NCI-H1048 (cell line): ENCODE data around the gene VAV1.

Source experiments
- DNase-seq: peaks from one replicate; lab custom pipeline; 2025; lab: John Stamatoyannopoulos, UW

VAV1 gene, protein sequence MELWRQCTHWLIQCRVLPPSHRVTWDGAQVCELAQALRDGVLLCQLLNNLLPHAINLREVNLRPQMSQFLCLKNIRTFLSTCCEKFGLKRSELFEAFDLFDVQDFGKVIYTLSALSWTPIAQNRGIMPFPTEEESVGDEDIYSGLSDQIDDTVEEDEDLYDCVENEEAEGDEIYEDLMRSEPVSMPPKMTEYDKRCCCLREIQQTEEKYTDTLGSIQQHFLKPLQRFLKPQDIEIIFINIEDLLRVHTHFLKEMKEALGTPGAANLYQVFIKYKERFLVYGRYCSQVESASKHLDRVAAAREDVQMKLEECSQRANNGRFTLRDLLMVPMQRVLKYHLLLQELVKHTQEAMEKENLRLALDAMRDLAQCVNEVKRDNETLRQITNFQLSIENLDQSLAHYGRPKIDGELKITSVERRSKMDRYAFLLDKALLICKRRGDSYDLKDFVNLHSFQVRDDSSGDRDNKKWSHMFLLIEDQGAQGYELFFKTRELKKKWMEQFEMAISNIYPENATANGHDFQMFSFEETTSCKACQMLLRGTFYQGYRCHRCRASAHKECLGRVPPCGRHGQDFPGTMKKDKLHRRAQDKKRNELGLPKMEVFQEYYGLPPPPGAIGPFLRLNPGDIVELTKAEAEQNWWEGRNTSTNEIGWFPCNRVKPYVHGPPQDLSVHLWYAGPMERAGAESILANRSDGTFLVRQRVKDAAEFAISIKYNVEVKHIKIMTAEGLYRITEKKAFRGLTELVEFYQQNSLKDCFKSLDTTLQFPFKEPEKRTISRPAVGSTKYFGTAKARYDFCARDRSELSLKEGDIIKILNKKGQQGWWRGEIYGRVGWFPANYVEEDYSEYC

DNA sequence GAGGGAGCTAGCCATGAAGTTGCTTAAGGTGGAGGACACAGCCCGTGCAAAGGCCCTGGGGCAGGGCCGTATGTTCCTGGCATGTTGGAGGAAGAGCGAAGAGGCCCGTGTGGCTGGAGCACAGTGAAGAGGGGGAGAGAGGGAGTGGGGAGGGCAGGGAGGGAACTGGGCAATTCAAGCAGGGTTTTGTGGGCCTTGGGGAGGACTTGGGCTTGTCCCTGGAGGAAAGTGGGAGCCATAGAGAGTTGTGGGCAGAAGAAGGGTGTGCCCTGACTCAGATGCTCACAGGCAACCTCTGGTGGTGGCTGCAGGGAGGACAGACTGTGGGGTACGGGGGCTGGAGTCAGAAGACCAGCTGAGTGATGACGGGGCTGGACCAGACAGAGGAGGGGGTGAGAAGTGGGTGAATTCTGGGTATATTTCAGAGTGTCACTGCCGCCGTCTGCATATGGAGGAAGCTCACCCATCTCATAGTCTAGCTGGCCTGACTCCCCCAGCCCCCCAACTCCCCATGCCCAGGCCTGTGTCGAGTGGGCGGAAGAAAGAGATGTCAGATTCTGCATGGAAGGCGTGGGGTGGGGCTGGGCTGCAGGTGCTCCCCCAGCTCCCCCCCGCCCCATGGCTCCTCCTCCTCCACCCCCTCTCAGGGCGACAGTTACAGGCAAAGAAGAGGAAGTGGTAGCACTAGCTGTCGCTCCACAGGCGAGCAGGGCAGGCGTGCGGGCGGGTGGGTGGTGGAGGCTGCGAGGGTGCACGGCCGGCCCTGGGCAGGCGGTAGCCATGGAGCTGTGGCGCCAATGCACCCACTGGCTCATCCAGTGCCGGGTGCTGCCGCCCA is at the start of gene VAV1:
VAV1 (plus strand) TSS at position 681 of the 838 bp plus-strand sequence; CDS start at position 781, 100 bp downstream.
- DNase-seq: no peak

DNA sequence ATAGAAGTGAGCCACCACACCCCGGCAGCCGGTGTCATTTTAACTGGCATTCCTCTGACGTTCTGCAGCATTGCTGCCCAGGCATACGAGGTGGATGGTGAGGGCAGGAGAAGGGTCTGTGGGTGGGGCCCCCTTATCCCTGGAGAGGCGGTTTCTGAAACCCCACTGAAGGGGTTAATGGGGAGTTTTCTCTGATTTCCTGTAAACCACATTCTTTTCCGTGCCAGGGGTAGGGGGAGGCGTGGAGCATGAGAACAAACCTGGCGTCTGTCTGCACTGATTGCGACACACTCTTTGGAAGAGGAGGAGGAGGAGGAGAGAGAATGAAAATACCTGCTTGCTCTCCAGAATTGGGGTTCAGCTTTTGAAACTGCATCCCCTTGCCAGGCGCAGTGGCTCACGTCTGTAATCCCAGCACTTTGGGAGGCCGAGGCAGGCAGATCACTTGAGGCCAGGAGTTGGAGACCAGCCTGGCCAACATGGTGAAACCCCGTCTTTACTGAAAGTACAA is 49.3 kb upstream of the VAV1 start:
- no peak for DNase-seq

DNA sequence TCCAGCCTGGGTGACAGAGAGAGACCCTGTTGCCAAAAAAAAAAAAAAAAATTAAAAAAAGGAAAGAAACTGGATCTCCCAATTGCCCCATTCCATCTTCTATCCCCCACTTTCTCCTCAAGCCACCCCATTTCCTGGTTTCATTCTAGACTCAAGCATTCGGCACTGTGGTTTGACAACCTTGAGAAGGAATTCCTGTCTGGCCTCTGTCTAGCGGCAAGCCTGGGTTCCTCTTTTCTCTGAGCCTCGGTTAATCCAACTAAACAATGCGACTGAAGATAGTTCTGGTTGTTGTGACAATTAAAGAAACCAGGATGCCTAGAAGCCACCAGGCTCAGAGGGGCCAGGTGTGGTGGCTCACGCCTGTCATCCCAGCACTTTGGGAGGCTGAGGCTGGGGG is 48.8 kb upstream of the VAV1 start:
- no peak for DNase-seq

DNA sequence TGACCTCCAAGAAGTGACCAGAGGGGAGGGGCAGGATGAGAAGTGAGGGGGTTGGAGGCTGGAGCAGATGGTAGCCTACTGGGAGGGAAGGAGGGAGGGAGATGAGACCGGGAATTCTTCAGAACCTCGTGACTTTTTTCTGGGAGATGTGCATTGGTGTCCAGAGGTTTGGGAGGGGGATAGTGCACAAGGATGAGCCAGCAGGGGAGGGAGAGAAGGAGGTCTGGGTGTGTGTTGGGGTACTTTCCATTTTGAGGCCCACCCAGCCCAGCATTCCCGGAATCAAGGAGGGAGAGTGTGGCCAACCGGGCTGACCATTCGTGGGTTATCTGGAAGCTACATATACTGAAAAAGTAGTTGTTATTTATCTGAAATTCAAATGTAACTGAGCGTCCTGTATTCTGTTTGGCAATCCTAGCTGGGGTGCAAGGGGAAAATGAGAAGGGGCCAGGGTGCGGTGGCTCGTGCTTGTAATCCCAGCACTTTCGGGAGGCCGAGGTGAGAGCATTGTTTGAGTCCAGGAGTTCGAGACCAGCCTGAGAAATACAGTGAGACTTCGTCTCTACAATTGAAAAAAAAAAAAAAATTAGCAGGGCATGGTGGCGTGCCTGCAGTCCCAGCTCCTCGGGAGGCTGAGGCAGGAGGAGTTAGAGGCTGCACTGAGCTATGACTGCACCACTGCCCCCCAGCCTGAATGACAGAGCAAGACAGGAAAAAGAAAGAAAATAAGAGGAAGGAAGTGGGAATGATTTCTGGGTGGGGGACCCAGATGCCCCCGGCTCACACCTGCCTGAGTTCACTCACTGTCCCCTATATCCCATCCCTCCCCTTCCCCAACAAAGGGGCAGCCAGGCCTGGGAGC is 47.6 kb upstream of the VAV1 start:
- no peak for DNase-seq

DNA sequence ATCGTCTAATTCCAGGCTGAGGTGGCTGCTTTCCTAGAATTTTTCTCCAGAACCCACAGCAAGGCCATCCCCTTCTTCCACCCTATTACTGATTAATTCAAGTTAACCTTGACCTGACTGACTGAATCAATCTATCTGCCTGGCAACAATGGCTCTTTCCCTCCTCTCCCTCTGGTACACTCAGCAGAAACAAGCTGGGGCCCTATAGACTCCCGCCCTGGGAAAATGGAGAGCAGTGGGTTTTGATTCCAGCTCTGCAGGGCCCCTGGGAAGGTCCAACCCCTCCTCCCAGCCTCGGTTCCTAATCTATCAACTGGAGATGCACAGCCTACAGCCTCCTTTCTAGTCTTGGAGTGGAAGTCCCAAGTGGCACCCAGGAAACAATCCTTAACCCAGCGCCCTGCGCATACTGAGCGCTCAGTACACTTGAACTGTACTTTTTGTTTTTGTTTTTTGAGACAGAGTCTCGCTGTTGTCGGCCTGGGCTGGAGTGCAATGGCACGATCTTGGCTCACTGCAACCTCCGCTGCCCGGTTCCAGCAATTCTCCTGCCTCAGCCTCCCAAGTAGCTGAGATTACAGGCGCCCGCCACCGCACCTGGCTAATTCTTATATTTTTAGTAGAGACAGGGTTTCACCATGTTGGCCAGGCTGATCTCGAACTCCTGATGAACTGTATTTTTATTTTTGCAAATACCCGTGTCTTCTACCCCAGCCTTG is 46.8 kb upstream of the VAV1 start:
- no peak for DNase-seq

DNA sequence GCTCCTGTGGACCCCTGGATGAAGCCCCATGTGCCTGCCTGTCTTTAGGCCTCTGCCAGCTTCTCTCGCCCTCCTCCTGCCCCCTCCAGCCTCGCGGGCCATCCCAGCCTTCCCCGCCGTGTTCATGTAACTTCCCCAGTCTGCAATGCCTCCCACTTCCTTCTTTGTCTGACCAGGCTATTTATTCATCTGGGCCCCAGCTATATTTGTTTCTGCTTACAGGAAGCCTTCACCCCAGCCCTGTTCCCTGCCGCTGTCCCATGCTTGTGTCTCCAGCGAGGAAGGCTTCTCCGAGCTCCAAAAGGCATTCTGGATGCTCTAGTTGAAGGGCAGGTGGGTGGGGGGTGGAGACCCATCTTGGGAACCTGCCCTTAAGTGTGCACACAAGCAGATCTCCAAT is 44.2 kb upstream of the VAV1 start:
- DNase-seq: no peak

DNA sequence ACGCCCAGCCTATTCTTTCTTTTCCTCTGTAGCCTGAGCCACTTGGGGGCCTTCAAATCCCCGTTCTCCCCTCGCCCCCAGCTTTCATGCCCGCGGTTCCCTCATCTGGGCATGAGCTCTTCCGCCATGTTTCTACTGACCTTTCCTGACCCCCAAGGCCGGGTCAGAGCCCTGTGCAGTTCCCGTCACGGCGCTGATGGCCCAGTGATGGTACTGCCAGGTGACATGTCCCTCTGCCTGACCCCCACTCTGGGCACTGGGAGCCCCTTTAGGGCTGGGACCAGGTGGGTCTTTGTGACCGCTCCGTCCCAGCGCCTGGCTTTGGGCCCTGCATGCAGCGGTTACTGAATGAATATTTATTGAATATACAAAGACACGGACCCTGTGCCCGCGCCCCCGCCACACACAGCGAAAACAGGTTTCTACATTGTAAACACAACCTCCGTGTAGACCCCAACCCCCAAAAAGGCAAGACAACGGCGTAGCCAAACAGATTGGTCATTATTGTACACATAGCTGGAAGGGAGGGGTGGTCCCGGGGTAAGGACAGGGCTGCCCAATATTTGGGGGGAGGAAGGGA is 42.8 kb upstream of the VAV1 start:
- DNase-seq: no peak

DNA sequence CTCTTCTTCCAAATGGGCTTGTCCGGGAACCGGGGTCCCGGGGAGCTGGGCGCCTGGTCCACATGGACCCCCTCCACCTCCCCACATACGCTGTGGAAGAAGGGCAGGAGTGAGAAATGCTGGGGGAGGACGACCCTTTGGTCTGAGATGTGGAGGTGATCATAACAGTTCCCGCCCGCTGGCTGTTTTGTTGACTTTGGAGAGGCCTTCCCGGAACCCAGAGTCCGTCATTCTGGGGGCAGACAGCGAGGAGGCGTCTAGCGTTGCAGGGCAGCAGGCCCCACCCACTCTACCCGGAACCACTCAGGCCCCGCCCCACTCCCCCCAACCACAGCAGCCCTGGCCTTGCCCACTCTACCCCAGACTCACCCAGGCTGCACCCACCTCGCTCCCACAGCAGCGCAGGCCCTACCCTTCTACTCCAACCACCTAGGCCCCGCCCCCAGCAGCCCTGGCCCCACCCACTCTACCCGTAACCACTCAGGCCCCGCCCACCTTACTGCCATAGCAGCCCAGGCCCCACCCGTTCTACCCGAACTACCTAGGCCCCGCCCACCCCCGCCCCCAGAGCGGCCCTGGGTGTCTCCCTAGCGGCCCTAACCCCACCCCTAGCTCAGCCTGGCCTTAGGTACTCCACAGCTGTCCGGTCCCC is 42.2 kb upstream of the VAV1 start:
- no peak for DNase-seq

DNA sequence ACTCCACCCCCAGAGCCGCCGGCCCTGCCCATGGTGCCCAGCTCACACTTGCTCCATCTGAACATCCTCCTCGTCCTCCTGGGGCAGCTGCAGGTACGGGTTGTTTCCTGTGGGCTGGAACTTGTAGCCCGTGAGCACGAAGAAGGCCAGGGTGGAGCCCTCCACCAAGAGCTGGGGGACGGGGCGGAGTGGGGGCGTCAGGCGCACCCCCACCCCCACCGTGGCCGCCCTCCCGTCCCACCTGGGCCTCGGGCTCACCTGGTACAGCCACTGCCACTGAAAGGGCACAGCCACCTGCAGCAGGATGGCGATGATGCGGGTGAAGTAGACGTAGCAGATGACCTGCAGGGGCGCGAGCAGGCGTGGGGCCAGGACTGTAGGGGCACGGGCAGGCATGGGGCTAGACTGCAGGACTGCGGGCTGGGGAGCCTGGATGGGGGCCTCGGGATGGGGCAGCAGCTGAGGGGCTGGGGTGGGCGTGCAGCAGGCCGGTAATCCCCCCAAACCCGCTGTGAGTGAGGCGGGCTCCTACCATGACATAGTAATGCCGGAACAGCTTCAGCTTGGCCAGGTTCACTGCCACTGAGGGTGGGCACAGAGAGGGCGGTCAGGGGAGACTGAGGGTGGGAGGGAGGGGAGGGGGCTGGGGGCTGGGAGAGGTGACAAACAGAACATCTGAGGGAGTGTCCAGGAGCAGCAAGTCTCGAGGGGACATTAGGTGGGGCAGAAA is 41.4 kb upstream of the VAV1 start:
- DNase-seq: no peak

DNA sequence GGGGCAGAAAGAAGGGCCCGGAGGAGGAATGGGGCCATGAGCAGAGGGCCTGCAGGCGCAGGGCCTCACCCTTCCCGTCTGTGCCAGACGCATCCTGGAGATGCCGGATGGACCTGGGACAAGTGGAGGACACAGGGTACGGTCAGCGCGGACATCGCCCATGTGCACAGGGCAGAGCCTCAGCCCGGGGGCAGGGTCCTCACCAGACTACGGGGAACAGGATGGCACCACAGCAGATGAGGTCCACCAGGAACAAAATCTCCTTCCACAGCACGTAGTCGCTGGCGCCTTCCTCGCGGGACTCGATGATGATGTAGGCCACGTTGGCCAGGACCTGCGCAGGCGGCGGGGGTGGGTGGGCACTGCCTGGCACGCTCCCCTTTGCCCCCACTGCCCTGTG is 40.7 kb upstream of the VAV1 start:
- no peak for DNase-seq

DNA sequence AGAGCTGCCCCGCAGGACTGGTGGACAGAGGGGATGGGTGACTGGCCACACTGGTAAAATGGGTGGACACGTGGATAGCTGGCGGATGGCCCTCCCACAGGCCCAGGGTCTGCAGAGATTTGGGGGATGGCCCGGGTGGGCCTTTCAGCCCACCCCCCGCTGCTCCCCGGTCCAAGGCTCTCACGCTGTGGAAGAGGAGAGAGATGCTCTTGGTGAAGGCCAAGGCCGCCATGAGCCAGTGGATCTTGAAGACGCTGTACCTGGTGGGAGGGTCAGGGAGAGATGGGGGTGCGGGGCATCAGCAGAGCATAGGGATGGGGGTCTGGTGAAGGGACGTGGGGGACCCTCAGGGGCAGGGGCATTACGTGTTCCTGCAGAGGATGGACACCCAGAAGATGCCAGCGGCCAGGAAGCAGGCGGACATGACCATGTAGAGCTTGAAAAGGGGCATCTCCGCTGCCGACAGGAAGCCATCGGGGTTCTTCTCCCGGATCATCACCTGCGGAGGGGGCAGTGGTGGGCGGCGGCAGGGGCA is 39.6 kb upstream of the VAV1 start:
- no peak for DNase-seq

DNA sequence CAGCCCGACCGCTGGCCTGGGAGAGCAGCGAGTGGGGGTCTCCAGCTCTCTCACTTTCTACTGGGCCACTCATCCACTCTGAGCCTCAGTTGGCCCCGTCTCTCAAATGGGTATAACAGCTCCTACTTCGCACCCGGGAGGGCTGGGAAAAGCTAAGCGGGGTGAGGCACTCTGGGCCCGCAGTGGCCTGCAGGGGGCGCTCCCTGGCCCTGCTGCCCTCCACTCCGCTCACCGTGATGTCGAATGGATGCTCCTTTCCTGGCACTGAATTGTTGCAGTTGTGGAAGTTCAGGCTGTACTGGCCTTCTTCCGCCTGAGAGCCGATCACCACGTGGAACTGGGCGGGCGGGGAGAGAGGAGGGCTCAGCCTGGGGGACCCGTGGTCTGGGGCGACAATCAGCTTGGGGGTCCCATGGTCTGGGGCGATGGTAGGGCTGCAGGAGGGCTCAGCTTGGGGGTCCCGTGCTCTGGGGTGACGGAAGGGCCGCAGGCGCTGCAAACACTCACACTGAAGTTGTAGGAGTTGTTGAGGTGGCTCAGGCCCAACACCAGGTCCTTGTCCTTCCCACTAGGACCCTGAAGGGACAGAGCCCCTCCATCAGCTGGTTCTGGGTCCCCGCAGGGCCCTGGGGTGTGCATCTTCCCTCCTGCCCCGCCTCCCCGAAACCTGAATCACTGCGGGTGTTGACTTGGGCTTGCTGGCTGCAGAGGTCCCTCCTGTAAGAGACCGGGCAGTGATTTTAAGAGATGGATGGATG is 39.0 kb upstream of the VAV1 start:
- DNase-seq: no peak

DNA sequence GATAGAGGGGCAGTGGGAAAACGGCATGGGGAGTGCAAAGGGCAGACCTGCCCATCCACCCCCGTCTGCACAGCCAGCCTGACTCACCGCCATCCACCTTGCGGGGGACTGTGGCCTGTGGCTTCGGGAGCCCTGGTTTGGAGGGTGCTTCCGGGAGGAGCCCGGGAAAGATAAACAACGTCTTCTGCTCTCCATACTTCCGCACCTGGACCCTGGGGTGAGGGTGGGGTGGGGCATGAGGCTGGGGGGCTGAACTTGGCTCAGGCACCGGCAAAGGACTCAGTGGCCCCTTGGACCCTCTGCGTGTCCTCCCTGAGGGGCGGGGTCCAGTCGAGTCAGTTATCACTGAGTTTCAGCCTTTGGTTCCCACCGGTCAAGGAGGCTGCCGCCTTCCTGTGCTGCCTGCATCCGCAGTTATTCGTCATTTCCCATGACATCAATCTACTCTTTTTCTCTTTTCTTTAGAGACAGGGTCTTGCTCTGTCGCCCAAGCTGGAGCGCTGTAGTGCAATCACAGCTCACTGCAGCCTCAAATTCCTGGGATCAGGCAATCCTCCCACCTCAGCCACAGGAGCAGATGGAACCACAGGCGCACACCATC is 38.3 kb upstream of the VAV1 start:
- no peak for DNase-seq

DNA sequence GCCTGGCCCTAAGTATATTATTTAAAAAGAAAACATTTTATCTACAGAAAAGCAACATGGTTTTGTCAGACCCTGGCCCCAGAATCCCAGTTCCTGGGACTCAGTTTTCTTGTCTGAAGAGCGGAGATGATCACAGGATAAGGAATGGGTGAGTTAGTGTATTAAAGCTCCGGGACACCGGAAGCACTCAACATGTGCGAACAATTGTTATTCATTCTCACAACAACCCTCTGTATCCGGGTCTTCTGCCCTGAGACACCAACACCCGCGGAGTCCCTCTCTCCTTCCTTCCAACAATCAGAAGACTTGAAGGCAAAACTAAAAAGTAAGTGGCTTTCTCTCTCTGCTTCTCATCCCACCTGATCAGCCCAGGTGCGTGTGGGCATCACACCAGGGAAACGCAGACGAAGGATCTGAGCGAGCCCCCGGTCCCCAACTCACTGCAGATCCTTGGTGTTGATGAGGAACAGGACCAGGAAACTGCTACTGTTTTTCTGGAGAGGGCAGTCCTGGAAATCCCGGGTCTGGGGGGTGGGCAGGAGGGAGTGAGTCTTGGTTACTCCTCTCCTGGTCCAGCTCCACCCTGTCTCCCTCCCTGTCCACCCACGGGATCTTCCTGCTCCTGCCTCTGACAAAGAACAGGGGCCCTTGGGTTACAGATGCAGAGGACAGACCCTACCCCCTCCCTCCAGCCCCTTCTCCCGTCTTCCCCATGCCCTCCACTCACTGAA is 37.2 kb upstream of the VAV1 start:
- DNase-seq: no peak

DNA sequence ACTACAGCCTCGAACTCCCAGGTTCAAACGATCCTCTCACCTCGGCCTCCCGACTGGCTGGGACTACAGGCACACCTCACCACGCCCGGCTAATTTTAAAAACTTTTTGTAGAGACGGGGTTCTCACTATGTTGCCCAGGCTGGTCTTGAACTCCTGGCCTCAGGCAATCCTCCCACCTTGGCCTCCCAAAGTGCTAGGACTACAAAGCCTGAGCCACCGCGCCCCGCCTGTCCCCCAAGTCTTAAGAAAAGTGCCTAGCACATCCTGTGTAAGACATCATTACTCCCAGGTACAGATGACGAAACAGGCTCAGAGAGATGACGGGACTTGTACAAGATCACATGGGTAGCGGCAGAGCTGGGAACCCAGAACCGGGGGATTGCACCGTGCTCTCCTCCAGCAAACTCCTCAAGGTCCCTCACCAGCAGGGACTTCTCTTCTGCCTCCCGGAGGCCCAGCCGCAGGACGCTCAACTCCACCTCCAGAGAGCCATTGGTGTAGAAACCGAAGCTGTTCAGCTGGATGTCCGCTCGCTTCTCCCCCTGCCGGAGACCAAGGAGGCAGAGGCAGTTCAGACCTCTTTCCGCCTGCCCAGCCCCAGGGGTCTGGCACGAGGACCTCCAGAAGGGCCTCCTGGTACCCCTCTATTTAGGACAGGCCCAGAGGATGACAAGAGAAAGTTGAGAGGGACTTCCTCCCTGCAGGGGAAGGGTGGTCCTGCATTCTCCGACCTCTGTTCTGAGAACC is 36.2 kb upstream of the VAV1 start:
- DNase-seq: no peak

DNA sequence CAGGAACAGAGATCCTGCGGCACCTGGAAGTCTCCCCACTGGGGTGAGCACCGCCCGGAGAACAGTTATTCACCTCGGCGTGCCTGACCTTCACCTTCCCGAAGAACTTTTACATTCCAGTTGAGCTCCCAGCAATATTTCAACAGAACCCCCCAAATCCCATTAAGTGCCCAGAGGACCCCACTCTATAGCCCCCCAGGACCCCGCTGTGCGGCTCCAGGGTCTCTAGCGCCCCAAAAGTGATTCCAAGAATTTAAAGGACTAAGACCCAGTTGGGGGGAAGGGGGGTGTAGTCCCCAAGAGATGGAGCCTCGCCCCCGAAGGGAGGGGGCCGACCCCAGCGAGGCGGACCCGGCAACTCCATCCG is 35.6 kb upstream of the VAV1 start:
- DNase-seq: no peak
